Activated CD8-positive, alpha-beta T cell treated with anti-CD3 and anti-CD28 coated beads, Interleukin-2, amount 10 ng/mL, durations not matched to agents 7 days and 5 days (primary cell): ENCODE measurements around the gene SSR4. TPM values are rescaled to one million over a fixed set of nuclear protein-coding genes. Genes with fewer than 3 reads are reported as not detected.
A peak's percentile ranks its signal among the peaks of the same experiment; 100 is the strongest.

Experiments used
- ATAC-seq: fragments of 150-1000 bp; cut with Tn5 transposase; one replicate; pipeline ENCODE4 v1.10.0; 2021; ENCODE audit warnings: moderate library complexity
- CTCF ChIA-PET: fragments of 350-600 bp; sonication (Branson Sonifier 250); formaldehyde crosslinking; loops from one replicate; lab custom pipeline; 2021; ENCODE audit warnings: antibody characterized with exemption; lab: Charles Lee
- POLR2A ChIA-PET: fragments of 350-600 bp; sonication (Branson Sonifier 250); formaldehyde crosslinking; loops from one replicate; lab custom pipeline; 2021; ENCODE audit warnings: antibody characterized with exemption; lab: Charles Lee
- DNase-seq: peaks from one replicate; pipeline ENCODE4 v3.0.0-alpha.2; 2020
- H3K27ac Mint-ChIP-seq: one replicate; pipeline ENCODE4 v1.8.0; 2021; ENCODE audit warnings: mild to moderate bottlenecking, mixed read lengths
- H3K27me3 Mint-ChIP-seq: one replicate; pipeline ENCODE4 v1.8.0; 2021; ENCODE audit warnings: low read depth, mixed read lengths
- H3K36me3 Mint-ChIP-seq: one replicate; pipeline ENCODE4 v1.8.0; 2021; ENCODE audit warnings: low read depth, mixed read lengths
- H3K4me1 Mint-ChIP-seq: one replicate; pipeline ENCODE4 v1.8.0; 2021; ENCODE audit warnings: low read depth, mixed read lengths
- H3K4me3 Mint-ChIP-seq: one replicate; pipeline ENCODE4 v1.8.0; 2021; ENCODE audit warnings: mild to moderate bottlenecking, mixed read lengths
- H3K9me3 Mint-ChIP-seq: one replicate; pipeline ENCODE4 v1.8.0; 2022; ENCODE audit warnings: mixed read lengths; ENCODE audit not compliant: insufficient read depth
- total RNA-seq, 2 experiments: library from RNA; stranded (reverse); gene quantifications; one replicate each; pipeline ENCODE4 v1.2.3, GENCODE V29; 2021

Gene SSR4
- total RNA-seq, 2 experiments from 2014 or later: 182 to 190 TPM

GRCh38 chrX:153786669-153787068 lies 7.8 kb upstream of the SSR4 start:
- H3K36me3 Mint-ChIP-seq: peaks cover 13% of the 10 kb centered on the region
- DNase-seq (no peak), ATAC-seq (no peak)
- H3K4me3 Mint-ChIP-seq: no peak overlapping the region
- H3K27me3 Mint-ChIP-seq: no peaks in the 10 kb centered on the region
- H3K4me1 Mint-ChIP-seq: no peaks in the 10 kb centered on the region
- no peaks in the 10 kb centered on the region for H3K9me3 Mint-ChIP-seq
- no peak overlapping the region for H3K27ac Mint-ChIP-seq
- POLR2A ChIA-PET: no interaction called here
- CTCF ChIA-PET: no interaction called here

- no peak for DNase-seq
- no peak for ATAC-seq
- H3K4me1 Mint-ChIP-seq: peaks cover 7% of the 10 kb centered on the region
- H3K4me3 Mint-ChIP-seq: no peak overlapping the region
- H3K9me3 Mint-ChIP-seq: no peaks in the 10 kb centered on the region
- ChIA-PET CTCF (no interaction called here), POLR2A (no interaction called here)
- H3K27me3 Mint-ChIP-seq: no peaks in the 10 kb centered on the region
- H3K27ac Mint-ChIP-seq: no peak overlapping the region
- H3K36me3 Mint-ChIP-seq: peaks cover 21% of the 10 kb centered on the region
These were observed 4.8 kb upstream of the SSR4 start for GRCh38 chrX:153789654-153790053.

- CTCF ChIA-PET: no interaction called here
- no peak overlapping the region for H3K4me3 Mint-ChIP-seq
- ATAC-seq (no peak), DNase-seq (no peak)
- no peaks in the 10 kb centered on the region for H3K27me3 Mint-ChIP-seq
- POLR2A ChIA-PET: no interaction called here
- H3K4me1 Mint-ChIP-seq: peaks cover 13% of the 10 kb centered on the region
- no peak overlapping the region for H3K27ac Mint-ChIP-seq
- peaks cover 24% of the 10 kb centered on the region for H3K36me3 Mint-ChIP-seq
- no peaks in the 10 kb centered on the region for H3K9me3 Mint-ChIP-seq
These were observed 3.2 kb upstream of the SSR4 start for GRCh38 chrX:153791104-153791852.

GRCh38 chrX:153792368-153792767 lies 2.1 kb upstream of the SSR4 start:
- Mint-ChIP-seq H3K36me3 (peaks cover 28% of the 10 kb centered on the region), H3K4me1 (peaks cover 16% of the 10 kb centered on the region), H3K4me3 (peak overlapping the region; percentile 94), H3K9me3 (no peaks in the 10 kb centered on the region), H3K27ac (no peak overlapping the region), H3K27me3 (no peaks in the 10 kb centered on the region)
- CTCF ChIA-PET: no interaction called here
- ATAC-seq: no peak
- POLR2A ChIA-PET: no interaction called here
- no peak for DNase-seq

GRCh38 chrX:153793291-153793690 lies 1.2 kb upstream of the SSR4 start:
- H3K27ac Mint-ChIP-seq: peak overlapping the region; percentile 94
- no peaks in the 10 kb centered on the region for H3K9me3 Mint-ChIP-seq
- no peak for DNase-seq
- peaks cover 26% of the 10 kb centered on the region for H3K36me3 Mint-ChIP-seq
- ChIA-PET POLR2A (no interaction called here), CTCF (no interaction called here)
- H3K4me1 Mint-ChIP-seq: peaks cover 16% of the 10 kb centered on the region
- no peaks in the 10 kb centered on the region for H3K27me3 Mint-ChIP-seq
- ATAC-seq: no peak
- peak overlapping the region; percentile 94 for H3K4me3 Mint-ChIP-seq

GRCh38 chrX:153794897-153795816 lies 689 bp downstream of the SSR4 start:
- CTCF ChIA-PET: interaction anchor here (0.9 to 1.0 kb wide), 2 partner anchors 16 to 130 kb away, joined by 3 to 4 read pairs; partner anchors contain the start of gene ARHGAP4
- DNase-seq (peak; percentile 26), ATAC-seq (peak; percentile 14)
- Mint-ChIP-seq H3K27me3 (no peaks in the 10 kb centered on the region), H3K4me3 (peak overlapping the region; percentile 94), H3K9me3 (no peaks in the 10 kb centered on the region), H3K36me3 (peaks cover 30% of the 10 kb centered on the region), H3K4me1 (peaks cover 16% of the 10 kb centered on the region), H3K27ac (peak overlapping the region; percentile 94)
- POLR2A ChIA-PET: no interaction called here

- Mint-ChIP-seq H3K27ac (no peak overlapping the region), H3K4me3 (no peak overlapping the region), H3K36me3 (peaks cover 28% of the 10 kb centered on the region), H3K4me1 (peaks cover 16% of the 10 kb centered on the region), H3K9me3 (no peaks in the 10 kb centered on the region), H3K27me3 (no peaks in the 10 kb centered on the region)
- ATAC-seq (no peak), DNase-seq (no peak)
- CTCF ChIA-PET: no interaction called here
- POLR2A ChIA-PET: no interaction called here
These were observed 3.0 kb downstream of the SSR4 start for GRCh38 chrX:153797415-153798015.

GRCh38 chrX:153799326-153799725 lies 4.9 kb downstream of the SSR4 start:
- CTCF ChIA-PET: no interaction called here
- H3K4me1 Mint-ChIP-seq: peaks cover 9% of the 10 kb centered on the region
- no peak overlapping the region for H3K4me3 Mint-ChIP-seq
- DNase-seq: no peak
- no peak for ATAC-seq
- no peaks in the 10 kb centered on the region for H3K9me3 Mint-ChIP-seq
- H3K36me3 Mint-ChIP-seq: peaks cover 19% of the 10 kb centered on the region
- peaks cover 2% of the 10 kb centered on the region for H3K27me3 Mint-ChIP-seq
- no peak overlapping the region for H3K27ac Mint-ChIP-seq
- POLR2A ChIA-PET: no interaction called here

GRCh38 chrX:153800177-153800722 lies 5.8 kb downstream of the SSR4 start:
- peaks cover 2% of the 10 kb centered on the region for H3K27me3 Mint-ChIP-seq
- DNase-seq (no peak), ATAC-seq (no peak)
- CTCF ChIA-PET: no interaction called here
- POLR2A ChIA-PET: no interaction called here
- H3K4me3 Mint-ChIP-seq: no peak overlapping the region
- no peak overlapping the region for H3K27ac Mint-ChIP-seq
- H3K9me3 Mint-ChIP-seq: no peaks in the 10 kb centered on the region
- peaks cover 19% of the 10 kb centered on the region for H3K36me3 Mint-ChIP-seq
- H3K4me1 Mint-ChIP-seq: peaks cover 9% of the 10 kb centered on the region

GRCh38 chrX:153800746-153801145 lies 6.3 kb downstream of the SSR4 start:
- no peak for ATAC-seq
- peaks cover 2% of the 10 kb centered on the region for H3K27me3 Mint-ChIP-seq
- DNase-seq: no peak
- peaks cover 8% of the 10 kb centered on the region for H3K4me1 Mint-ChIP-seq
- ChIA-PET CTCF (no interaction called here), POLR2A (no interaction called here)
- peaks cover 19% of the 10 kb centered on the region for H3K36me3 Mint-ChIP-seq
- H3K9me3 Mint-ChIP-seq: no peaks in the 10 kb centered on the region
- no peak overlapping the region for H3K4me3 Mint-ChIP-seq
- H3K27ac Mint-ChIP-seq: no peak overlapping the region

GRCh38 chrX:153801669-153802068 lies 7.2 kb downstream of the SSR4 start:
- CTCF ChIA-PET: no interaction called here
- Mint-ChIP-seq H3K27ac (no peak overlapping the region), H3K9me3 (no peaks in the 10 kb centered on the region), H3K4me3 (no peak overlapping the region), H3K27me3 (peaks cover 2% of the 10 kb centered on the region), H3K4me1 (no peaks in the 10 kb centered on the region), H3K36me3 (peaks cover 11% of the 10 kb centered on the region)
- no peak for DNase-seq
- POLR2A ChIA-PET: no interaction called here
- no peak for ATAC-seq
